WTC11 (cell line): ENCODE results near the gene NKX6-2. TPM values are rescaled to one million over a fixed set of nuclear protein-coding genes. Genes with fewer than 3 reads are reported as not detected.

ENCODE experiments used
- ATAC-seq: fragments of 200-7000 bp; cut with Tn5 transposase; 2 replicates; pipeline ENCODE4 v1.10.0; 2021; ENCODE audit warnings: mild to moderate bottlenecking, moderate library complexity
- CTCF ChIA-PET: fragments of 300-600 bp; sonication (Branson Sonifier 250); formaldehyde crosslinking; loops from one replicate; lab custom pipeline; 2021; ENCODE audit warnings: antibody characterized with exemption; lab: Charles Lee
- POLR2A ChIA-PET: fragments of 350-600 bp; sonication (Branson Sonifier 250); formaldehyde crosslinking; loops from one replicate; lab custom pipeline; 2021; ENCODE audit warnings: antibody characterized with exemption; lab: Charles Lee
- DNase-seq: peaks from one replicate; pipeline ENCODE4 v3.0.0; 2021; ENCODE audit warnings: low spot score
- H3K27ac Mint-ChIP-seq: 2 replicates; pipeline ENCODE4 v1.8.0; 2021; ENCODE audit warnings: mixed read lengths
- H3K27me3 Mint-ChIP-seq: 2 replicates; pipeline ENCODE4 v1.8.0; 2021; ENCODE audit warnings: low read depth, mild to moderate bottlenecking, moderate library complexity, mixed read lengths
- H3K36me3 Mint-ChIP-seq: 2 replicates; pipeline ENCODE4 v1.8.0; 2021; ENCODE audit warnings: mixed read lengths
- H3K4me1 Mint-ChIP-seq: 2 replicates; pipeline ENCODE4 v1.8.0; 2022; ENCODE audit warnings: mixed read lengths
- H3K4me3 Mint-ChIP-seq: 2 replicates; pipeline ENCODE4 v1.8.0; 2021; ENCODE audit warnings: mild to moderate bottlenecking, moderate library complexity, mixed read lengths
- H3K9me3 Mint-ChIP-seq: 2 replicates; pipeline ENCODE4 v1.8.0; 2021; ENCODE audit warnings: mixed read lengths
- ARID4B ChIP-seq: sonication (generic); formaldehyde crosslinking; IDR thresholded peaks from 2 replicates; pipeline ENCODE4 v1.8.0; 2023; ENCODE audit warnings: missing genetic modification reagents, mild to moderate bottlenecking, borderline replicate concordance
- CREM ChIP-seq: sonication (generic); formaldehyde crosslinking; IDR thresholded peaks from 2 replicates; pipeline ENCODE4 v1.8.1; 2022; ENCODE audit warnings: mild to moderate bottlenecking, missing genetic modification reagents, moderate library complexity
- ESRRA ChIP-seq: sonication (generic); formaldehyde crosslinking; IDR thresholded peaks from 2 replicates; pipeline ENCODE4 v1.8.1; 2022; ENCODE audit warnings: mild to moderate bottlenecking, missing genetic modification reagents, borderline replicate concordance
- ETV6 ChIP-seq: sonication (generic); formaldehyde crosslinking; IDR thresholded peaks from 2 replicates; pipeline ENCODE4 v1.8.1; 2022; ENCODE audit warnings: mild to moderate bottlenecking, missing genetic modification reagents
- FOXJ3 ChIP-seq: sonication (generic); formaldehyde crosslinking; IDR thresholded peaks from 2 replicates; pipeline ENCODE4 v1.9.0; 2021; ENCODE audit warnings: missing genetic modification reagents, mild to moderate bottlenecking, borderline replicate concordance
- IRF1 ChIP-seq: sonication (generic); formaldehyde crosslinking; IDR thresholded peaks from 2 replicates; pipeline ENCODE4 v1.8.0; 2023; ENCODE audit warnings: missing genetic modification reagents
- JUN ChIP-seq: sonication (generic); formaldehyde crosslinking; IDR thresholded peaks from 2 replicates; pipeline ENCODE4 v1.8.0; 2023; ENCODE audit warnings: mild to moderate bottlenecking, missing genetic modification reagents
- KAT7 ChIP-seq: sonication (generic); formaldehyde crosslinking; IDR thresholded peaks from 2 replicates; pipeline ENCODE4 v1.8.1; 2023; ENCODE audit warnings: missing genetic modification reagents, mild to moderate bottlenecking, borderline replicate concordance
- MAX ChIP-seq: sonication (generic); formaldehyde crosslinking; IDR thresholded peaks from 2 replicates; pipeline ENCODE4 v1.8.0; 2022; ENCODE audit warnings: mild to moderate bottlenecking, missing genetic modification reagents
- MLX ChIP-seq: sonication (generic); formaldehyde crosslinking; IDR thresholded peaks from 2 replicates; pipeline ENCODE4 v1.8.1; 2023; ENCODE audit warnings: mild to moderate bottlenecking, missing genetic modification reagents, moderate library complexity
- OVOL2 ChIP-seq: fragments of 250-450 bp; sonication (Bioruptor Pico); IDR thresholded peaks from 2 replicates; pipeline ENCODE4 v1.9.0; 2021; ENCODE audit warnings: mild to moderate bottlenecking, borderline replicate concordance
- SMAD3 ChIP-seq: sonication (generic); formaldehyde crosslinking; IDR thresholded peaks from 2 replicates; pipeline ENCODE4 v1.8.0; 2022; ENCODE audit warnings: missing genetic modification reagents, mild to moderate bottlenecking, borderline replicate concordance
- SP1 ChIP-seq: sonication (generic); formaldehyde crosslinking; conservative IDR thresholded peaks from 2 replicates; pipeline ENCODE4 v1.8.1; 2022; ENCODE audit warnings: missing genetic modification reagents
- TEAD4 ChIP-seq: sonication (generic); formaldehyde crosslinking; IDR thresholded peaks from 2 replicates; pipeline ENCODE4 v1.8.0; 2022; ENCODE audit warnings: mild to moderate bottlenecking, missing genetic modification reagents
- TP53 ChIP-seq: sonication (generic); formaldehyde crosslinking; IDR thresholded peaks from 2 replicates; pipeline ENCODE4 v1.8.1; 2023; ENCODE audit warnings: mild to moderate bottlenecking, missing genetic modification reagents
- USF2 ChIP-seq: sonication (generic); formaldehyde crosslinking; IDR thresholded peaks from 2 replicates; pipeline ENCODE4 v1.8.1; 2023; ENCODE audit warnings: mild to moderate bottlenecking, missing genetic modification reagents, moderate library complexity
- ZNF121 ChIP-seq: sonication (generic); formaldehyde crosslinking; IDR thresholded peaks from 2 replicates; pipeline ENCODE4 v1.8.0; 2023; ENCODE audit warnings: missing genetic modification reagents
- ZNF281 ChIP-seq: sonication (generic); formaldehyde crosslinking; IDR thresholded peaks from 2 replicates; pipeline ENCODE4 v1.8.0; 2023; ENCODE audit warnings: mild to moderate bottlenecking, missing genetic modification reagents
- ZNF512 ChIP-seq: sonication (generic); formaldehyde crosslinking; IDR thresholded peaks from 2 replicates; pipeline ENCODE4 v1.8.1; 2022; ENCODE audit warnings: missing genetic modification reagents, borderline replicate concordance
- ZNF671 ChIP-seq: fragments of 250-450 bp; sonication (Bioruptor Pico); IDR thresholded peaks from 2 replicates; pipeline ENCODE4 v1.8.0; 2021; ENCODE audit warnings: mild to moderate bottlenecking
- total RNA-seq: library from RNA; stranded (reverse); gene quantifications from 3 replicates; pipeline ENCODE4 v1.2.3, GENCODE V29; 2021

Gene NKX6-2
- total RNA-seq, 1 experiment from 2014 or later: 0.15 TPM

- DNase-seq (no peak), ATAC-seq (no peak)
- Mint-ChIP-seq H3K4me1 (no peaks in the 10 kb centered on the region), H3K27me3 (no peaks in the 10 kb centered on the region; the same call in 1 of the 2 replicates), H3K4me3 (no peak overlapping the region), H3K27ac (no peak overlapping the region), H3K36me3 (peaks cover 32% of the 10 kb centered on the region), H3K9me3 (peaks cover 34% of the 10 kb centered on the region)
- TF ChIP-seq FOXJ3: no peak
- no peak for TF ChIP-seq ESRRA (CRISPR knock-in tag)
- TF ChIP-seq MAX: no peak
- no peak for TF ChIP-seq OVOL2 (CRISPR knock-in tag)
- no peak for TF ChIP-seq ZNF121 (CRISPR knock-in tag)
- TF ChIP-seq ARID4B: no peak
- TF ChIP-seq JUN (CRISPR knock-in tag): no peak
- TF ChIP-seq SP1 (CRISPR knock-in tag): no peak
- TF ChIP-seq USF2 (CRISPR knock-in tag): no peak
- TF ChIP-seq IRF1 (CRISPR knock-in tag): no peak
- no peak for TF ChIP-seq MLX (CRISPR knock-in tag)
- no peak for TF ChIP-seq KAT7 (CRISPR knock-in tag)
- no peak for TF ChIP-seq TP53 (CRISPR knock-in tag)
- no peak for TF ChIP-seq TEAD4 (CRISPR knock-in tag)
- no peak for TF ChIP-seq CREM
- TF ChIP-seq ZNF671 (CRISPR knock-in tag): no peak
- no peak for TF ChIP-seq ZNF512 (CRISPR knock-in tag)
- TF ChIP-seq SMAD3 (CRISPR knock-in tag): no peak
- no peak for TF ChIP-seq ETV6 (CRISPR knock-in tag)
- TF ChIP-seq ZNF281 (CRISPR knock-in tag): no peak
- POLR2A ChIA-PET: no interaction called here
- CTCF ChIA-PET: no interaction called here
These were observed 27.1 kb downstream of the NKX6-2 start for GRCh38 chr10:132758865-132759264.
